HCT116 (cell line): Measurements from ENCODE around the gene NT5C3A.

Experiments
- CEBPB ChIP-seq: IDR thresholded peaks from 2 replicates; pipeline ENCODE4 v1.6.1; 2012; ENCODE audit warnings: low read depth
- CTCF ChIP-seq, 3 experiments: fragments of 200-600 bp in 1 of 3; sonication (generic) in 1 of 3; IDR thresholded peaks in 2 of 3; conservative IDR thresholded peaks in 1 of 3; 2 replicates each; pipeline ENCODE4 v1.5.1; 2012 to 2017; ENCODE audit warnings: low read depth in 2 of 3, low read length in 2 of 3, antibody characterized with exemption in 1 of 3, borderline replicate concordance in 1 of 3, control low read depth in 1 of 3, mild to moderate bottlenecking in 1 of 3, mixed read lengths in 1 of 3, mixed run types in 1 of 3, moderate library complexity in 1 of 3; ENCODE audit not compliant: insufficient read depth in 1 of 3
- EZH2 ChIP-seq: fragments of 200-600 bp; sonication (generic); IDR thresholded peaks from 2 replicates; pipeline ENCODE4 v1.6.1; 2017; ENCODE audit warnings: antibody characterized with exemption, mixed run types
- POLR2AphosphoS5 ChIP-seq: IDR thresholded peaks from 2 replicates; pipeline ENCODE4 v1.6.1; 2011; ENCODE audit warnings: mild to moderate bottlenecking, low read depth, low read length, moderate library complexity
- SP1 ChIP-seq: IDR thresholded peaks from 2 replicates; pipeline ENCODE4 v1.6.1; 2012; ENCODE audit warnings: low read depth
- ZNF274 ChIP-seq: fragments of 200-500 bp; sonication (Bioruptor generic); IDR thresholded peaks from 2 replicates; pipeline ENCODE4 v1.6.1; 2014; ENCODE audit warnings: mild to moderate bottlenecking, low read depth, low read length, inconsistent platforms

- TF ChIP-seq CTCF (IDR thresholded peaks at IDR 0.05 in 2 of 3, conservative IDR thresholded peaks at IDR 0.05 in 1 of 3; ENCODE audit: borderline replicate concordance in 1 of 3, insufficient read depth in 1 of 3, low read depth in 2 of 3, low read length in 2 of 3) = no peak
- TF ChIP-seq ZNF274 = no peak
- no peak for TF ChIP-seq EZH2
- TF ChIP-seq POLR2AphosphoS5 = no peak
- TF ChIP-seq SP1 = no peak
- no peak for TF ChIP-seq CEBPB
Measured at GRCh38 chr7:33061282-33061937, 1.2 kb downstream of the NT5C3A start.
